IMR-90 (cell line): ENCODE data around the gene STAT1. TPM values are rescaled to one million over a fixed set of nuclear protein-coding genes. Genes with fewer than 3 reads are reported as not detected.
A peak's percentile ranks its signal among the peaks of the same experiment; 100 is the strongest.

Experiments used
- ATAC-seq: fragments of 200-7000 bp; cut with Tn5 transposase; 2 replicates; pipeline ENCODE4 v1.9.1; 2020; ENCODE audit warnings: low read depth, mild to moderate bottlenecking, moderate library complexity
- BruUV-seq: library from RNA; stranded (reverse); fragments of 400-500 nt; replicated peaks from 2 replicates; lab custom pipeline; 2021; lab: Mats Ljungman, UMichigan
- CTCF ChIA-PET: fragments of 300-600 bp; formaldehyde crosslinking; extraction: SDS; loops from one replicate; lab custom pipeline; 2021; ENCODE audit warnings: antibody characterized with exemption; lab: Yijun Ruan, JAX
- POLR2A ChIA-PET: fragments of 300-600 bp; sonication (Branson Sonifier 250); formaldehyde crosslinking; loops from one replicate; lab custom pipeline; 2022; ENCODE audit warnings: antibody characterized with exemption; ENCODE audit not compliant: unreplicated experiment; lab: Charles Lee
- DNase-seq: peaks from one replicate; pipeline ENCODE4 v3.0.0; 2013
- H2AFZ ChIP-seq: replicated peaks from 2 replicates; pipeline ENCODE3; 2013; ENCODE audit warnings: low read length, mild to moderate bottlenecking; ENCODE audit not compliant: poor library complexity
- H2AK5ac ChIP-seq: 2 replicates; pipeline ENCODE4 v1.6.1; 2013; ENCODE audit warnings: low read depth, low read length, inconsistent platforms
- H2AK9ac ChIP-seq: replicated peaks from 2 replicates; pipeline ENCODE3; 2013; ENCODE audit warnings: mild to moderate bottlenecking, low read depth, low read length, moderate library complexity; ENCODE audit not compliant: poor library complexity
- H2BK120ac ChIP-seq: 2 replicates; pipeline ENCODE4 v1.6.1; 2013; ENCODE audit warnings: low read depth, low read length, inconsistent platforms
- H2BK15ac ChIP-seq: 3 replicates; pipeline ENCODE4 v1.6.1; 2013; ENCODE audit warnings: low read depth, low read length, inconsistent platforms
- H2BK20ac ChIP-seq: 2 replicates; pipeline ENCODE4 v1.6.1; 2013; ENCODE audit warnings: low read depth, mild to moderate bottlenecking, inconsistent platforms, low read length, moderate library complexity
- H2BK5ac ChIP-seq: 2 replicates; pipeline ENCODE4 v1.6.1; 2013; ENCODE audit warnings: mild to moderate bottlenecking, low read depth, low read length, inconsistent platforms; ENCODE audit not compliant: poor library complexity, severe bottlenecking
- H3K14ac ChIP-seq: replicated peaks from 2 replicates; pipeline ENCODE4 v1.6.1; 2013; ENCODE audit warnings: low read depth, low read length, inconsistent platforms
- H3K18ac ChIP-seq: 2 replicates; pipeline ENCODE4 v1.6.1; 2013; ENCODE audit warnings: low read depth, low read length, control low read depth
- H3K23ac ChIP-seq: 2 replicates; pipeline ENCODE4 v1.6.1; 2013; ENCODE audit warnings: low read depth, low read length, inconsistent platforms
- H3K27ac ChIP-seq: 2 replicates; pipeline ENCODE4 v1.5.1; 2013; ENCODE audit warnings: mild to moderate bottlenecking, control low read depth, low read length; ENCODE audit not compliant: insufficient read depth
- H3K27me3 ChIP-seq: 2 replicates; pipeline ENCODE4 v1.6.1; 2013; ENCODE audit warnings: low read length; ENCODE audit not compliant: control insufficient read depth, insufficient read depth
- H3K36me3 ChIP-seq: 2 replicates; pipeline ENCODE4 v1.6.1; 2013; ENCODE audit warnings: low read length, mixed read lengths; ENCODE audit not compliant: control insufficient read depth, insufficient read depth
- H3K4ac ChIP-seq: 2 replicates; pipeline ENCODE4 v1.6.1; 2013; ENCODE audit warnings: low read depth, low read length, inconsistent platforms
- H3K4me1 ChIP-seq: 2 replicates; pipeline ENCODE4 v1.6.1; 2013; ENCODE audit warnings: low read length, mixed read lengths; ENCODE audit not compliant: control insufficient read depth, insufficient read depth
- H3K4me2 ChIP-seq: 2 replicates; pipeline ENCODE4 v1.6.1; 2013; ENCODE audit warnings: low read depth, mild to moderate bottlenecking, control low read depth, low read length, moderate library complexity
- H3K4me3 ChIP-seq: 2 replicates; pipeline ENCODE4 v1.5.1; 2013; ENCODE audit warnings: low read depth, mild to moderate bottlenecking, control low read depth, low read length, moderate library complexity; ENCODE audit not compliant: insufficient read depth
- H3K56ac ChIP-seq: 2 replicates; pipeline ENCODE4 v1.6.1; 2013; ENCODE audit warnings: low read length, inconsistent platforms; ENCODE audit not compliant: insufficient read depth; ENCODE audit errors: extremely low read depth
- H3K79me1 ChIP-seq, 2 experiments: 2 replicates each; pipeline ENCODE4 v1.6.1; 2013; ENCODE audit warnings: low read length in 2 of 2, inconsistent platforms in 1 of 2, low read depth in 1 of 2
- H3K9ac ChIP-seq: 2 replicates; pipeline ENCODE4 v1.6.1; 2013; ENCODE audit warnings: low read depth, low read length, control low read depth
- H3K9me1 ChIP-seq: 2 replicates; pipeline ENCODE4 v1.6.1; 2013; ENCODE audit warnings: low read length, inconsistent platforms; ENCODE audit not compliant: insufficient read depth
- H3K9me3 ChIP-seq: 2 replicates; pipeline ENCODE4 v1.6.1; 2013; ENCODE audit warnings: low read length; ENCODE audit not compliant: control insufficient read depth, insufficient read depth
- H4K20me1 ChIP-seq: 2 replicates; pipeline ENCODE4 v1.6.1; 2013; ENCODE audit warnings: low read length, inconsistent platforms; ENCODE audit not compliant: insufficient read depth
- H4K5ac ChIP-seq: 2 replicates; pipeline ENCODE4 v1.6.1; 2013; ENCODE audit warnings: mild to moderate bottlenecking, low read depth, low read length, control low read depth
- H4K8ac ChIP-seq, 2 experiments: 2 replicates each; pipeline ENCODE4 v1.6.1; 2013; ENCODE audit warnings: low read depth in 2 of 2, low read length in 2 of 2, control low read depth in 1 of 2, inconsistent platforms in 1 of 2
- H4K91ac ChIP-seq: 2 replicates; pipeline ENCODE4 v1.6.1; 2013; ENCODE audit warnings: low read depth, low read length, inconsistent platforms; ENCODE audit not compliant: insufficient read depth
- CEBPB ChIP-seq: IDR thresholded peaks from 2 replicates; pipeline ENCODE4 v1.6.1; 2012; ENCODE audit warnings: low read depth, low read length, improper control_type of control experiment
- FOS ChIP-seq: fragments of 150-350 bp; IDR thresholded peaks from 2 replicates; pipeline ENCODE4 v1.6.1; 2016; ENCODE audit warnings: low read depth, low read length
- MXI1 ChIP-seq: IDR thresholded peaks from 2 replicates; pipeline ENCODE4 v1.6.1; 2012; ENCODE audit warnings: low read depth, mild to moderate bottlenecking, low read length, moderate library complexity, borderline replicate concordance
- RCOR1 ChIP-seq: IDR thresholded peaks from 2 replicates; pipeline ENCODE4 v1.6.1; 2012; ENCODE audit warnings: mild to moderate bottlenecking, low read length, improper control_type of control experiment; ENCODE audit not compliant: insufficient replicate concordance
- WGBS, 2 experiments: methylation state at CpG; one replicate each; pipeline versions ENCODE4 v1.1.5 to v1.1.7; 2013; ENCODE audit warnings: missing lambda C conversion rate in 2 of 2; ENCODE audit not compliant: insufficient read length in 1 of 2; ENCODE audit errors: extremely low coverage in 2 of 2; 5-methylcytosine and 5-hydroxymethylcytosine counted together
- dilution Hi-C: fragments of 300-500 bp; cut with HindIII; formaldehyde crosslinking; loops from one replicate; pipeline ENCODE4 v1.14.3; 2018; ENCODE audit warnings: low sequenced_read_pairs; ENCODE audit not compliant: unreplicated experiment
- in situ Hi-C: fragments of 300-500 bp; cut with MboI; formaldehyde crosslinking; loops from 3 replicates; pipeline ENCODE4 v1.14.3; 2019; ENCODE audit warnings: low sequenced_read_pairs, inconsistent platforms, mixed read lengths
- intact Hi-C: fragments of 100-400 bp; cut with micrococcal nuclease; formaldehyde crosslinking; loops from 2 replicates; pipeline ENCODE4 v1.10.0; 2022
- polyA plus RNA-seq, 3 experiments: library from polyadenylated mRNA; depleted of rRNA; stranded (reverse); fragments of >200 nt; gene quantifications; 2 replicates each; pipeline ENCODE4 v1.2.3, GENCODE V29; 2012; ENCODE audit warnings: low replicate concordance in 1 of 3
- total RNA-seq: library from RNA; depleted of rRNA; stranded (reverse); fragments of >200 nt; gene quantifications from 2 replicates; pipeline ENCODE4 v1.2.3, GENCODE V29; 2012
- TF ChIP-seq, protein P1 (sequence below): conservative IDR thresholded peaks from 2 replicates; pipeline ENCODE4 v1.5.1; 2012; ENCODE audit warnings: mild to moderate bottlenecking, low read depth, low read length, improper control_type of control experiment

Gene STAT1
- total and polyA plus RNA-seq, 2 of the 4 experiments (the other 2 are of a cell fraction), result 43.2 to 67.9 TPM

GRCh38 chr2:191049728-191050639 is 36.0 kb upstream of the STAT1 start:
- Histone ChIP-seq H3K9me3 (no peaks in the 10 kb centered on the region), H3K27me3 (no peaks in the 10 kb centered on the region), H3K4ac (peak overlapping the region; percentile 79), H2BK120ac (peak overlapping the region; percentile 99), H2BK5ac (peak overlapping the region; percentile 94), H3K4me1 (peaks cover 22% of the 10 kb centered on the region), H2AFZ (no peak overlapping the region), H3K4me3 (no peak overlapping the region), H3K4me2 (peak overlapping the region; percentile 76), H3K23ac (peak overlapping the region; percentile 68), H3K9me1 (peaks cover 11% of the 10 kb centered on the region), H3K56ac (peak overlapping the region; percentile 81), H3K9ac (peak overlapping the region; percentile 63), H4K8ac (peak overlapping the region; percentile 80 to 84; a peak in 1 of 4 replicates), H3K18ac (peak overlapping the region; percentile 94), H3K36me3 (no peaks in the 10 kb centered on the region), H2BK20ac (peak overlapping the region; percentile 95), H2AK9ac (no peak overlapping the region), H2AK5ac (0 out of 2 replicates have a peak overlapping the region, but pooled peaks have one; percentile 22), H4K5ac (peak overlapping the region; percentile 90), H3K14ac (peak overlapping the region; percentile 70; the same call in 1 of the 2 replicates), H4K20me1 (no peaks in the 10 kb centered on the region; the same call in 1 of the 2 replicates), H3K79me1 (no peaks in the 10 kb centered on the region; a peak in 1 of 4 replicates), H3K27ac (peak overlapping the region; percentile 92), H2BK15ac (peak overlapping the region; percentile 46; the same call in 2 of the 3 replicates), H4K91ac (peak overlapping the region; percentile 96)
- dilution Hi-C loops (no loop called here), intact Hi-C loops (loop anchor here (2.0 to 5.0 kb wide), 2 partner anchors 29 to 38 kb away; partner anchors contain the start of gene STAT1), in situ Hi-C loops (loop anchor here (5.0 to 10.0 kb wide), 2 partner anchors 102 to 445 kb away; partner anchors contain the start of gene STAT4)
- POLR2A ChIA-PET, result interaction anchor here (0.6 to 1.0 kb wide), 3 partner anchors 10 to 40 kb away, joined by 5 to 12 read pairs (median 6); no protein-coding TSS in a partner anchor
- no TSS peak for BruUV-seq
- WGBS, 2 experiments, result no CpG with 5 or more reads among the region's 4 CpGs
- CTCF ChIA-PET, result interaction anchor here (0.5 to 5.6 kb wide), 8 partner anchors 13 to 879 kb away, joined by 3 to 53 read pairs (median 4); no protein-coding TSS in a partner anchor
- peak; percentile 13 for TF ChIP-seq RCOR1
- no peak for TF ChIP-seq MXI1
- TF ChIP-seq CEBPB, result peak; percentile 81
- no peak for TF ChIP-seq FOS
- TF ChIP-seq, protein P1, sequence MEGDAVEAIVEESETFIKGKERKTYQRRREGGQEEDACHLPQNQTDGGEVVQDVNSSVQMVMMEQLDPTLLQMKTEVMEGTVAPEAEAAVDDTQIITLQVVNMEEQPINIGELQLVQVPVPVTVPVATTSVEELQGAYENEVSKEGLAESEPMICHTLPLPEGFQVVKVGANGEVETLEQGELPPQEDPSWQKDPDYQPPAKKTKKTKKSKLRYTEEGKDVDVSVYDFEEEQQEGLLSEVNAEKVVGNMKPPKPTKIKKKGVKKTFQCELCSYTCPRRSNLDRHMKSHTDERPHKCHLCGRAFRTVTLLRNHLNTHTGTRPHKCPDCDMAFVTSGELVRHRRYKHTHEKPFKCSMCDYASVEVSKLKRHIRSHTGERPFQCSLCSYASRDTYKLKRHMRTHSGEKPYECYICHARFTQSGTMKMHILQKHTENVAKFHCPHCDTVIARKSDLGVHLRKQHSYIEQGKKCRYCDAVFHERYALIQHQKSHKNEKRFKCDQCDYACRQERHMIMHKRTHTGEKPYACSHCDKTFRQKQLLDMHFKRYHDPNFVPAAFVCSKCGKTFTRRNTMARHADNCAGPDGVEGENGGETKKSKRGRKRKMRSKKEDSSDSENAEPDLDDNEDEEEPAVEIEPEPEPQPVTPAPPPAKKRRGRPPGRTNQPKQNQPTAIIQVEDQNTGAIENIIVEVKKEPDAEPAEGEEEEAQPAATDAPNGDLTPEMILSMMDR, result no peak
- ATAC-seq, result peak; percentile 52
- DNase-seq, result peak; percentile 87
